Measurements from ENCODE around the gene NFYC. TPM values are rescaled to one million over a fixed set of nuclear protein-coding genes. Genes with fewer than 3 reads are reported as not detected.

NFYC gene
- total and polyA plus RNA-seq, 11 donors: 45.2 to 82.8 (median 66.1) TPM

GRCh38 chr1:40797668-40798010 is 106.1 kb downstream of the NFYC start:
- WGBS, 4 donors: 91 to 97% (median 94%) methylated on average over 3 of the region's 3 CpGs
- intact Hi-C loops (cut with DNase I): no loop called here
- H3K27me3 ChIP-seq: no peaks in the 10 kb centered on the region
- peak overlapping the region in 1 of 12 donors; percentile 79 for H3K27ac ChIP-seq
- H3K9me3 ChIP-seq: no peaks in the 10 kb centered on the region
- H3K4me1 ChIP-seq: peaks cover 6 to 50% (median 31%) of the 10 kb centered on the region in 12 donors
- no peak overlapping the region for H3K4me3 ChIP-seq
- TF ChIP-seq CTCF (IDR thresholded peaks at IDR 0.05): no peak
- TF ChIP-seq POLR2A (IDR thresholded peaks at IDR 0.05): no peak
- ATAC-seq: no peak
- H3K36me3 ChIP-seq: no peaks in the 10 kb centered on the region
- peak in 1 of 5 donors; percentile 46 for DNase-seq

GRCh38 chr1:40798366-40799281 is 107.1 kb downstream of the NFYC start:
- DNase-seq: no peak
- 68 to 84% (median 79%) methylated on average over 7 to 8 of the region's 8 CpGs for WGBS, 4 donors

GRCh38 chr1:40799351-40799867 is 107.9 kb downstream of the NFYC start:
- Histone ChIP-seq H3K36me3 (no peaks in the 10 kb centered on the region), H3K4me1 (peaks cover 6 to 51% (median 31%) of the 10 kb centered on the region in 12 donors), H3K9me3 (no peaks in the 10 kb centered on the region), H3K27me3 (no peaks in the 10 kb centered on the region), H3K27ac (peak overlapping the region in 1 of 12 donors; percentile 79), H3K4me3 (no peak overlapping the region)
- ATAC-seq (peak in 1 of 4 donors; percentile 21), DNase-seq (peak in 1 of 5 donors; percentile 62)
- TF ChIP-seq POLR2A (IDR thresholded peaks at IDR 0.05) (no peak), CTCF (IDR thresholded peaks at IDR 0.05) (no peak)
- intact Hi-C loops (cut with DNase I): no loop called here
- 42 to 54% (median 47%) methylated on average over 6 to 9 of the region's 9 CpGs for WGBS, 4 donors

More at GRCh38 chr1:40798366-40799281, 107.1 kb downstream of the NFYC start:
- intact Hi-C loops (cut with DNase I): no loop called here
- Histone ChIP-seq H3K36me3 (no peaks in the 10 kb centered on the region), H3K4me1 (peaks cover 6 to 51% (median 31%) of the 10 kb centered on the region in 12 donors), H3K4me3 (no peak overlapping the region), H3K27ac (peak overlapping the region in 1 of 12 donors; percentile 79), H3K9me3 (no peaks in the 10 kb centered on the region), H3K27me3 (no peaks in the 10 kb centered on the region)
- ATAC-seq: peak in 1 of 4 donors; percentile 17
- no peak for TF ChIP-seq CTCF (IDR thresholded peaks at IDR 0.05)
- TF ChIP-seq POLR2A (IDR thresholded peaks at IDR 0.05): no peak

GRCh38 chr1:40801742-40802077 is 110.2 kb downstream of the NFYC start:
- ATAC-seq: no peak
- 71 to 83% (median 77%) methylated on average over 3 of the region's 3 CpGs for WGBS, 4 donors
- no peaks in the 10 kb centered on the region for H3K27me3 ChIP-seq
- H3K27ac ChIP-seq: peak overlapping the region in 11 of 12 donors; percentile 27 to 94 (median 72)
- no peaks in the 10 kb centered on the region for H3K9me3 ChIP-seq
- intact Hi-C loops (cut with DNase I): loop anchor here in 1 of 10 donors (5.0 kb wide), 1 partner anchor 89 kb away; no protein-coding TSS in a partner anchor
- no peak for DNase-seq
- peak overlapping the region in 11 of 12 donors; percentile 9 to 59 (median 44) for H3K4me3 ChIP-seq
- H3K36me3 ChIP-seq: no peaks in the 10 kb centered on the region
- peaks cover 6 to 52% (median 33%) of the 10 kb centered on the region in 12 donors for H3K4me1 ChIP-seq
- TF ChIP-seq CTCF (IDR thresholded peaks at IDR 0.05) (no peak), POLR2A (IDR thresholded peaks at IDR 0.05) (no peak)

All from heart left ventricle (tissue), 16 donors.